A549 (cell line): Measurements from ENCODE around the gene CUEDC2. TPM values are rescaled to one million over a fixed set of nuclear protein-coding genes. Genes with fewer than 3 reads are reported as not detected.

Experiments
- ATAC-seq, 2 experiments: fragments of 200-7000 bp in 1 of 2; fragments of >200 bp in 1 of 2; cut with Nextera tagmentation in 1 of 2; cut with Tn5 transposase in 1 of 2; 3 replicates each; pipeline versions ENCODE4 v1.8.0 to v1.9.1; 2018 to 2020; ENCODE audit warnings: mild to moderate bottlenecking in 1 of 2, moderate library complexity in 1 of 2
- CTCF ChIA-PET: fragments of 300-600 bp; sonication (Branson Sonifier 250); formaldehyde crosslinking; extraction: SDS; loops from one replicate; lab custom pipeline; 2021; ENCODE audit warnings: antibody characterized with exemption, inconsistent platforms; lab: Yijun Ruan, JAX
- POLR2A ChIA-PET: fragments of 350-600 bp; formaldehyde crosslinking; extraction: SDS; loops from one replicate; lab custom pipeline; 2021; ENCODE audit warnings: antibody characterized with exemption, inconsistent platforms; lab: Yijun Ruan, JAX
- DNase-seq, 2 experiments: peaks; one replicate each; pipeline versions ENCODE4 v3.0.0 to v3.0.0-alpha.2; 2011 to 2016; ENCODE audit warnings: low read depth in 1 of 2, low spot score in 1 of 2
- FAIRE-seq: peaks from 2 replicates; lab custom pipeline; 2011; peaks lifted over from hg19 to GRCh38; lab: Jason Lieb, UNC
- H3K27ac ChIP-seq, 2 experiments: fragments of >200 bp; sonication (Bioruptor Twin); formaldehyde crosslinking; 3 replicates each; pipeline ENCODE4 v1.5.1; 2016 to 2017
- H3K4me1 ChIP-seq: fragments of >200 bp; sonication (Bioruptor Twin); formaldehyde crosslinking; 3 replicates; pipeline ENCODE4 v1.6.1; 2016
- H3K4me2 ChIP-seq: fragments of >200 bp; sonication (Bioruptor Twin); formaldehyde crosslinking; 3 replicates; pipeline ENCODE4 v1.6.1; 2016
- H3K4me3 ChIP-seq: fragments of >200 bp; sonication (Bioruptor Twin); formaldehyde crosslinking; 3 replicates; pipeline ENCODE4 v1.5.1; 2016
- H3K9me3 ChIP-seq: fragments of >200 bp; sonication (Bioruptor Twin); formaldehyde crosslinking; 3 replicates; pipeline ENCODE4 v1.6.1; 2016
- CBX2 ChIP-seq: fragments of 200-600 bp; sonication (generic); IDR thresholded peaks from 2 replicates; pipeline ENCODE4 v1.6.1; 2016; ENCODE audit warnings: low read depth, mild to moderate bottlenecking, borderline replicate concordance
- FOXS1 ChIP-seq: fragments of 250-450 bp; sonication (Bioruptor Pico); IDR thresholded peaks from 2 replicates; pipeline ENCODE4 v1.5.0; 2020; ENCODE audit warnings: mild to moderate bottlenecking, moderate library complexity
- GATA3 ChIP-seq: IDR thresholded peaks from 2 replicates; pipeline ENCODE4 v1.6.1; 2012; ENCODE audit warnings: borderline replicate concordance
- HOXA7 ChIP-seq: fragments of 250-450 bp; sonication (Bioruptor Pico); IDR thresholded peaks from 2 replicates; pipeline ENCODE4 v1.5.0; 2020; ENCODE audit warnings: mild to moderate bottlenecking, moderate library complexity
- HOXB5 ChIP-seq: fragments of 250-450 bp; sonication (Bioruptor Pico); IDR thresholded peaks from 2 replicates; pipeline ENCODE4 v1.5.0; 2020; ENCODE audit warnings: mild to moderate bottlenecking, moderate library complexity
- JUN ChIP-seq, 2 experiments: fragments of >200 bp; sonication (Bioruptor Twin); formaldehyde crosslinking; IDR thresholded peaks; 2 replicates in 1 of 2; 3 replicates in 1 of 2; pipeline ENCODE4 v1.6.1; 2016 to 2017
- JUNB ChIP-seq: fragments of >200 bp; sonication (Bioruptor Twin); formaldehyde crosslinking; IDR thresholded peaks from 2 replicates; pipeline ENCODE4 v1.6.1; 2016
- MAFK ChIP-seq: fragments of 450-650 bp; IDR thresholded peaks from 2 replicates; pipeline ENCODE4 v1.6.1; 2014; ENCODE audit not compliant: partially characterized antibody
- NPAS2 ChIP-seq: fragments of 250-450 bp; sonication (Bioruptor Pico); IDR thresholded peaks from 2 replicates; pipeline ENCODE4 v1.8.0; 2022; ENCODE audit warnings: mild to moderate bottlenecking, moderate library complexity, borderline replicate concordance
- PHF8 ChIP-seq: fragments of 200-600 bp; sonication (generic); IDR thresholded peaks from 2 replicates; pipeline ENCODE4 v1.6.1; 2016; ENCODE audit warnings: low read depth, mild to moderate bottlenecking, antibody characterized with exemption, moderate library complexity, borderline replicate concordance
- POLR2A ChIP-seq: IDR thresholded peaks from 2 replicates; pipeline ENCODE4 v1.6.1; 2012; ENCODE audit warnings: mild to moderate bottlenecking, low read length
- POLR2AphosphoS2 ChIP-seq: conservative IDR thresholded peaks from 2 replicates; pipeline ENCODE4 v1.6.1; 2012; ENCODE audit warnings: low read length, improper control_type of control experiment, inconsistent platforms
- RAD21 ChIP-seq, 2 experiments: fragments of >200 bp in 1 of 2; sonication (Bioruptor Twin) in 1 of 2; formaldehyde crosslinking in 1 of 2; IDR thresholded peaks in 1 of 2; conservative IDR thresholded peaks in 1 of 2; 2 replicates in 1 of 2; 3 replicates in 1 of 2; pipeline ENCODE4 v1.6.1; 2012 to 2018; ENCODE audit warnings: inconsistent platforms in 1 of 2
- RCOR1 ChIP-seq: fragments of 150-350 bp; IDR thresholded peaks from 2 replicates; pipeline ENCODE4 v1.6.1; 2014; ENCODE audit warnings: antibody characterized with exemption, low read length, low read depth
- RNF2 ChIP-seq: fragments of 200-600 bp; sonication (generic); IDR thresholded peaks from 2 replicates; pipeline ENCODE4 v1.6.1; 2016; ENCODE audit warnings: low read depth, mild to moderate bottlenecking, antibody characterized with exemption, moderate library complexity, borderline replicate concordance
- TP53 ChIP-seq: fragments of 250-450 bp; sonication (Bioruptor Pico); IDR thresholded peaks from 2 replicates; pipeline ENCODE4 v1.5.0; 2021; ENCODE audit warnings: mild to moderate bottlenecking, moderate library complexity
- ZC3H11A ChIP-seq: fragments of 450-650 bp; IDR thresholded peaks from 2 replicates; pipeline ENCODE4 v1.6.1; 2014; ENCODE audit warnings: antibody characterized with exemption, mild to moderate bottlenecking
- ZSCAN20 ChIP-seq: fragments of 250-450 bp; sonication (Bioruptor Pico); IDR thresholded peaks from 2 replicates; pipeline ENCODE4 v1.8.0; 2022; ENCODE audit warnings: mild to moderate bottlenecking, moderate library complexity
- WGBS: methylation state at CpG from one replicate; pipeline ENCODE4 v1.1.6; 2017; ENCODE audit errors: missing lambda C conversion rate; 5-methylcytosine and 5-hydroxymethylcytosine counted together
- polyA plus RNA-seq, 4 experiments: library from polyadenylated mRNA; depleted of rRNA in 3 of 4; stranded (reverse); fragments of >200 nt; fragmentation: RNase III in 1 of 4; extraction: RNeasy Plus Mini Kit Qiagen cat#74134 plus additional on column Dnase treatment in 1 of 4; gene quantifications; 2 replicates in 3 of 4; 3 replicates in 1 of 4; pipeline ENCODE4 v1.2.3, GENCODE V29; 2011 to 2017
- TF ChIP-seq, protein P1 (sequence below): fragments of >200 bp; sonication (Bioruptor Twin); formaldehyde crosslinking; IDR thresholded peaks from 2 replicates; pipeline ENCODE4 v1.6.1; 2016
- TF ChIP-seq, protein P2 (sequence below): IDR thresholded peaks from 2 replicates; pipeline ENCODE4 v1.6.1; 2012
- TF ChIP-seq, protein P3 (sequence below): fragments of 150-350 bp; IDR thresholded peaks from 2 replicates; pipeline ENCODE4 v1.6.1; 2014; ENCODE audit warnings: low read depth, mild to moderate bottlenecking, low read length
- TF ChIP-seq, protein P4 (sequence below): fragments of 250-450 bp; sonication (Bioruptor Pico); IDR thresholded peaks from 2 replicates; pipeline ENCODE4 v1.5.0; 2020; ENCODE audit warnings: low read depth, mild to moderate bottlenecking, moderate library complexity
- TF ChIP-seq, protein P5 (sequence below): fragments of >200 bp; sonication (Bioruptor Twin); formaldehyde crosslinking; IDR thresholded peaks from 3 replicates; pipeline ENCODE4 v1.6.1; 2016
- TF ChIP-seq, protein P6 (sequence below): fragments of 250-450 bp; sonication (Bioruptor Pico); IDR thresholded peaks from 2 replicates; pipeline ENCODE4 v1.5.0; 2021; ENCODE audit warnings: mild to moderate bottlenecking, moderate library complexity, borderline replicate concordance
- TF ChIP-seq, protein P7 (sequence below): fragments of 200-600 bp; sonication (generic); IDR thresholded peaks from 2 replicates; pipeline ENCODE4 v1.6.1; 2016; ENCODE audit warnings: antibody characterized with exemption, mild to moderate bottlenecking, moderate library complexity

Gene CUEDC2
- polyA plus RNA-seq, 2 of the 4 experiments (the other 2 are of a cell fraction): 43.7 to 67.4 TPM

DNA sequence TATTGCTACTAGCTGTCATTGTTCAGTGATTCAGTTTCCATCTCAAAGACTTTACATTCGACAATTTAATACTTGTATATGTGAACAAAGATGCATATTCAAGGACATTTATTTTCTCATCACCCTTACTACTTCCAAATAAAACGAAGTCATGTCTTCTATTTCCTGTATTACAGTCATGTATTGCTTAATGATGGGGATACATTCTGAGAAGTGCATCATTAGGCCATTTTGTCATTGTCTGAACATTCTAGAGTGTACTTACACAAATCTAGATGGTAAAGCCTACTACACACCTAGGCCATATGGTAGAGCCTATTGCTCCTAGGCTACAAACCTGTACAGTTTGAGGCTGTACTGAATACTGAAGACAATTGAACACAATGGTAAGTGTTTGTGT lies 12.5 kb upstream of the CUEDC2 start:
- peaks cover 4% of the 10 kb centered on the region for H3K4me1 ChIP-seq
- no peak for DNase-seq
- CTCF ChIA-PET: interaction anchor here (1.0 kb wide), 1 partner anchor 46 kb away, joined by 5 read pairs; no protein-coding TSS in a partner anchor
- ATAC-seq: no peak
- no peak for TF ChIP-seq RAD21 (conservative IDR thresholded peaks at IDR 0.05 in 1 of 2, IDR thresholded peaks at IDR 0.05 in 1 of 2)
- no peak for TF ChIP-seq PHF8
- TF ChIP-seq, protein P1, sequence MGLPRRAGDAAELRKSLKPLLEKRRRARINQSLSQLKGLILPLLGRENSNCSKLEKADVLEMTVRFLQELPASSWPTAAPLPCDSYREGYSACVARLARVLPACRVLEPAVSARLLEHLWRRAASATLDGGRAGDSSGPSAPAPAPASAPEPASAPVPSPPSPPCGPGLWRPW: no peak
- no peak for TF ChIP-seq MAFK
- no peak for TF ChIP-seq GATA3
- no peak for TF ChIP-seq NPAS2 (CRISPR knock-in tag)
- no peak for TF ChIP-seq TP53 (CRISPR knock-in tag)
- TF ChIP-seq, protein P2, sequence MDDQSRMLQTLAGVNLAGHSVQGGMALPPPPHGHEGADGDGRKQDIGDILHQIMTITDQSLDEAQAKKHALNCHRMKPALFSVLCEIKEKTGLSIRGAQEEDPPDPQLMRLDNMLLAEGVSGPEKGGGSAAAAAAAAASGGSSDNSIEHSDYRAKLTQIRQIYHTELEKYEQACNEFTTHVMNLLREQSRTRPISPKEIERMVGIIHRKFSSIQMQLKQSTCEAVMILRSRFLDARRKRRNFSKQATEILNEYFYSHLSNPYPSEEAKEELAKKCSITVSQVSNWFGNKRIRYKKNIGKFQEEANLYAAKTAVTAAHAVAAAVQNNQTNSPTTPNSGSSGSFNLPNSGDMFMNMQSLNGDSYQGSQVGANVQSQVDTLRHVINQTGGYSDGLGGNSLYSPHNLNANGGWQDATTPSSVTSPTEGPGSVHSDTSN: no peak
- TF ChIP-seq, protein P3, sequence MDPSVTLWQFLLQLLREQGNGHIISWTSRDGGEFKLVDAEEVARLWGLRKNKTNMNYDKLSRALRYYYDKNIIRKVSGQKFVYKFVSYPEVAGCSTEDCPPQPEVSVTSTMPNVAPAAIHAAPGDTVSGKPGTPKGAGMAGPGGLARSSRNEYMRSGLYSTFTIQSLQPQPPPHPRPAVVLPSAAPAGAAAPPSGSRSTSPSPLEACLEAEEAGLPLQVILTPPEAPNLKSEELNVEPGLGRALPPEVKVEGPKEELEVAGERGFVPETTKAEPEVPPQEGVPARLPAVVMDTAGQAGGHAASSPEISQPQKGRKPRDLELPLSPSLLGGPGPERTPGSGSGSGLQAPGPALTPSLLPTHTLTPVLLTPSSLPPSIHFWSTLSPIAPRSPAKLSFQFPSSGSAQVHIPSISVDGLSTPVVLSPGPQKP: no peak
- no peak for TF ChIP-seq CBX2
- no peak for TF ChIP-seq JUN (IDR thresholded peaks at IDR 0.05)
- H3K27ac ChIP-seq: no peak overlapping the region
- no peak overlapping the region for H3K4me3 ChIP-seq
- no peaks in the 10 kb centered on the region for H3K9me3 ChIP-seq
- 39% methylated on average over 2 of the region's 2 CpGs for WGBS
- no peak overlapping the region for H3K4me2 ChIP-seq
- FAIRE-seq: no peak
- POLR2A ChIA-PET: no interaction called here

DNA sequence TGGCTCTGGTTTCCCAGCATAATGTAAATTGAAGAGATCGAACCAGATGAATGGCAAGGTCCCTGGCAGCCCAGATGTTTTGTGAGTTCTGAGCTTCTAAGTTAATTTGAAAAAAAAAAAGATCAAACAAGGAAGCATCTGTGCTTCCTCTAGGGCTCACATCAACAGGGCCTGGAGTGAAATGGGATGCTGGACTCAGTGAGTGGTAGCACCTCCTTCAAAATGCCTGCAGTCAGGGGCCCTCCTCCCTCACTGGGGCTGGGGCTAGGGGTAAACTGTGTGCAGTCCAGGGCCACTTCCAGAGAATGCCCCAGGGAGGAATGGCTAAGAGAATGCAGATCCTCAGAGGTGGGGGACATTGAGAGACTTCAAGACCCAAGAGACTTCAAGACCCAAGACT lies 6.0 kb upstream of the CUEDC2 start:
- no peak overlapping the region for H3K4me3 ChIP-seq
- no peak overlapping the region for H3K27ac ChIP-seq
- H3K4me2 ChIP-seq: no peak overlapping the region
- DNase-seq: no peak
- WGBS: 79% methylated on average over 1 of the region's 1 CpG
- no peak for FAIRE-seq
- H3K4me1 ChIP-seq: peaks cover 8% of the 10 kb centered on the region
- no peak for ATAC-seq
- ChIA-PET POLR2A (interaction anchor here (0.9 kb wide), 1 partner anchor 12 kb away, joined by 5 read pairs; no protein-coding TSS in a partner anchor), CTCF (interaction anchor here (0.7 to 9.9 kb wide), 4 partner anchors 11 to 44 kb away, joined by 3 to 82 read pairs (median 3); no protein-coding TSS in a partner anchor)
- no peaks in the 10 kb centered on the region for H3K9me3 ChIP-seq
- TF ChIP-seq, protein P4, sequence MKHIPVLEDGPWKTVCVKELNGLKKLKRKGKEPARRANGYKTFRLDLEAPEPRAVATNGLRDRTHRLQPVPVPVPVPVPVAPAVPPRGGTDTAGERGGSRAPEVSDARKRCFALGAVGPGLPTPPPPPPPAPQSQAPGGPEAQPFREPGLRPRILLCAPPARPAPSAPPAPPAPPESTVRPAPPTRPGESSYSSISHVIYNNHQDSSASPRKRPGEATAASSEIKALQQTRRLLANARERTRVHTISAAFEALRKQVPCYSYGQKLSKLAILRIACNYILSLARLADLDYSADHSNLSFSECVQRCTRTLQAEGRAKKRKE (CRISPR knock-in tag): no peak
- TF ChIP-seq RNF2: no peak
- TF ChIP-seq, protein P5, sequence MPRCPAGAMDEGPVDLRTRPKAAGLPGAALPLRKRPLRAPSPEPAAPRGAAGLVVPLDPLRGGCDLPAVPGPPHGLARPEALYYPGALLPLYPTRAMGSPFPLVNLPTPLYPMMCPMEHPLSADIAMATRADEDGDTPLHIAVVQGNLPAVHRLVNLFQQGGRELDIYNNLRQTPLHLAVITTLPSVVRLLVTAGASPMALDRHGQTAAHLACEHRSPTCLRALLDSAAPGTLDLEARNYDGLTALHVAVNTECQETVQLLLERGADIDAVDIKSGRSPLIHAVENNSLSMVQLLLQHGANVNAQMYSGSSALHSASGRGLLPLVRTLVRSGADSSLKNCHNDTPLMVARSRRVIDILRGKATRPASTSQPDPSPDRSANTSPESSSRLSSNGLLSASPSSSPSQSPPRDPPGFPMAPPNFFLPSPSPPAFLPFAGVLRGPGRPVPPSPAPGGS: no peak
- TF ChIP-seq RCOR1: no peak
- TF ChIP-seq POLR2AphosphoS2: no peak
- TF ChIP-seq, protein P6, sequence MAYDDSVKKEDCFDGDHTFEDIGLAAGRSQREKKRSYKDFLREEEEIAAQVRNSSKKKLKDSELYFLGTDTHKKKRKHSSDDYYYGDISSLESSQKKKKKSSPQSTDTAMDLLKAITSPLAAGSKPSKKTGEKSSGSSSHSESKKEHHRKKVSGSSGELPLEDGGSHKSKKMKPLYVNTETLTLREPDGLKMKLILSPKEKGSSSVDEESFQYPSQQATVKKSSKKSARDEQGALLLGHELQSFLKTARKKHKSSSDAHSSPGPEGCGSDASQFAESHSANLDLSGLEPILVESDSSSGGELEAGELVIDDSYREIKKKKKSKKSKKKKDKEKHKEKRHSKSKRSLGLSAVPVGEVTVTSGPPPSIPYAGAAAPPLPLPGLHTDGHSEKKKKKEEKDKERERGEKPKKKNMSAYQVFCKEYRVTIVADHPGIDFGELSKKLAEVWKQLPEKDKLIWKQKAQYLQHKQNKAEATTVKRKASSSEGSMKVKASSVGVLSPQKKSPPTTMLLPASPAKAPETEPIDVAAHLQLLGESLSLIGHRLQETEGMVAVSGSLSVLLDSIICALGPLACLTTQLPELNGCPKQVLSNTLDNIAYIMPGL (CRISPR knock-in tag): no peak
- TF ChIP-seq FOXS1 (CRISPR knock-in tag): no peak
- TF ChIP-seq JUNB: no peak
- TF ChIP-seq, protein P7, sequence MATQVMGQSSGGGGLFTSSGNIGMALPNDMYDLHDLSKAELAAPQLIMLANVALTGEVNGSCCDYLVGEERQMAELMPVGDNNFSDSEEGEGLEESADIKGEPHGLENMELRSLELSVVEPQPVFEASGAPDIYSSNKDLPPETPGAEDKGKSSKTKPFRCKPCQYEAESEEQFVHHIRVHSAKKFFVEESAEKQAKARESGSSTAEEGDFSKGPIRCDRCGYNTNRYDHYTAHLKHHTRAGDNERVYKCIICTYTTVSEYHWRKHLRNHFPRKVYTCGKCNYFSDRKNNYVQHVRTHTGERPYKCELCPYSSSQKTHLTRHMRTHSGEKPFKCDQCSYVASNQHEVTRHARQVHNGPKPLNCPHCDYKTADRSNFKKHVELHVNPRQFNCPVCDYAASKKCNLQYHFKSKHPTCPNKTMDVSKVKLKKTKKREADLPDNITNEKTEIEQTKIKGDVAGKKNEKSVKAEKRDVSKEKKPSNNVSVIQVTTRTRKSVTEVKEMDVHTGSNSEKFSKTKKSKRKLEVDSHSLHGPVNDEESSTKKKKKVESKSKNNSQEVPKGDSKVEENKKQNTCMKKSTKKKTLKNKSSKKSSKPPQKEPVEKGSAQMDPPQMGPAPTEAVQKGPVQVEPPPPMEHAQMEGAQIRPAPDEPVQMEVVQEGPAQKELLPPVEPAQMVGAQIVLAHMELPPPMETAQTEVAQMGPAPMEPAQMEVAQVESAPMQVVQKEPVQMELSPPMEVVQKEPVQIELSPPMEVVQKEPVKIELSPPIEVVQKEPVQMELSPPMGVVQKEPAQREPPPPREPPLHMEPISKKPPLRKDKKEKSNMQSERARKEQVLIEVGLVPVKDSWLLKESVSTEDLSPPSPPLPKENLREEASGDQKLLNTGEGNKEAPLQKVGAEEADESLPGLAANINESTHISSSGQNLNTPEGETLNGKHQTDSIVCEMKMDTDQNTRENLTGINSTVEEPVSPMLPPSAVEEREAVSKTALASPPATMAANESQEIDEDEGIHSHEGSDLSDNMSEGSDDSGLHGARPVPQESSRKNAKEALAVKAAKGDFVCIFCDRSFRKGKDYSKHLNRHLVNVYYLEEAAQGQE: no peak
- no peak for TF ChIP-seq ZC3H11A
- no peak for TF ChIP-seq POLR2A
- TF ChIP-seq GATA3: no peak
- TF ChIP-seq, protein P3: no peak
- TF ChIP-seq HOXB5 (CRISPR knock-in tag): no peak
- no peak for TF ChIP-seq HOXA7 (CRISPR knock-in tag)
- TF ChIP-seq ZSCAN20 (CRISPR knock-in tag): no peak
- no peak for TF ChIP-seq RAD21 (conservative IDR thresholded peaks at IDR 0.05 in 1 of 2, IDR thresholded peaks at IDR 0.05 in 1 of 2)
